GM12872 (cell line): ENCODE data around the gene TMEM44.

Experiments
- CTCF ChIP-seq: IDR thresholded peaks from 3 replicates; pipeline ENCODE4 v1.5.1; 2011; ENCODE audit warnings: low read depth, mild to moderate bottlenecking, low read length, moderate library complexity; ENCODE audit not compliant: insufficient read depth

Gene TMEM44

GRCh38 chr3:194661946-194662345, 28.7 kb upstream of the TMEM44 start:
- no peak for TF ChIP-seq CTCF

- TF ChIP-seq CTCF: no peak
Observed at GRCh38 chr3:194661374-194661773, 28.2 kb upstream of the TMEM44 start.

- no peak for TF ChIP-seq CTCF
Observed at GRCh38 chr3:194659778-194660177, 26.6 kb upstream of the TMEM44 start.

- TF ChIP-seq CTCF: no peak
Observed at GRCh38 chr3:194658477-194659242, 25.4 kb upstream of the TMEM44 start.

GRCh38 chr3:194657439-194657838, 24.2 kb upstream of the TMEM44 start:
- TF ChIP-seq CTCF: no peak

GRCh38 chr3:194654443-194654842, 21.2 kb upstream of the TMEM44 start:
- TF ChIP-seq CTCF: no peak

GRCh38 chr3:194647747-194648146, 14.5 kb upstream of the TMEM44 start:
- no peak for TF ChIP-seq CTCF
